HFFc6 (cell line): Measurements from ENCODE around the gene RAD51B. TPM values are rescaled to one million over a fixed set of nuclear protein-coding genes. Genes with fewer than 3 reads are reported as not detected.

Experiments used
- DNase-seq: peaks from one replicate; pipeline ENCODE4 v3.0.0-alpha.2; 2018
- H3K27ac Mint-ChIP-seq: 2 replicates; pipeline ENCODE4 v1.8.0; 2020; ENCODE audit warnings: mild to moderate bottlenecking, mixed read lengths
- H3K27me3 Mint-ChIP-seq: 2 replicates; pipeline ENCODE4 v1.8.0; 2021; ENCODE audit warnings: mild to moderate bottlenecking, moderate library complexity, mixed read lengths; ENCODE audit not compliant: insufficient read depth
- H3K36me3 Mint-ChIP-seq: 2 replicates; pipeline ENCODE4 v1.8.0; 2021; ENCODE audit warnings: low read depth, mixed read lengths
- H3K4me1 Mint-ChIP-seq: 2 replicates; pipeline ENCODE4 v1.8.0; 2020; ENCODE audit warnings: low read depth, mixed read lengths
- H3K4me3 Mint-ChIP-seq: 2 replicates; pipeline ENCODE4 v1.8.0; 2020; ENCODE audit warnings: mild to moderate bottlenecking, moderate library complexity, mixed read lengths
- H3K9me3 Mint-ChIP-seq: 2 replicates; pipeline ENCODE4 v1.8.0; 2020; ENCODE audit warnings: mild to moderate bottlenecking, mixed read lengths
- CTCF ChIP-seq: fragments of 200-600 bp; sonication (generic); IDR thresholded peaks from 2 replicates; pipeline ENCODE4 v1.5.0; 2021; ENCODE audit warnings: antibody characterized with exemption, mild to moderate bottlenecking
- total RNA-seq, 6 experiments: library from RNA; stranded (reverse); fragmentation: NEBNext Ultra II Directional; extraction: Animal tissue kit (Norgen Biotek cat#: 25700); gene quantifications; 2 replicates in 1 of 6; 3 replicates in 5 of 6; pipeline ENCODE4 v1.2.3, GENCODE V29; 2021

RAD51B gene
- total RNA-seq, 6 experiments from 2014 or later: 7.1 to 12.4 (median 9.6) TPM

- Mint-ChIP-seq H3K36me3 (peaks cover 13% of the 10 kb centered on the region), H3K4me1 (peaks cover 42% of the 10 kb centered on the region), H3K4me3 (no peak overlapping the region), H3K27me3 (no peaks in the 10 kb centered on the region), H3K27ac (no peak overlapping the region), H3K9me3 (peaks cover 14% of the 10 kb centered on the region)
- TF ChIP-seq CTCF: no peak
- DNase-seq: no peak
These were observed 620.1 kb downstream of the RAD51B start for GRCh38 chr14:68439676-68440075.

- Mint-ChIP-seq H3K36me3 (peaks cover 9% of the 10 kb centered on the region), H3K27me3 (no peaks in the 10 kb centered on the region), H3K4me1 (peaks cover 43% of the 10 kb centered on the region), H3K9me3 (peaks cover 9% of the 10 kb centered on the region), H3K27ac (no peak overlapping the region), H3K4me3 (no peak overlapping the region)
- peak; percentile 7 for DNase-seq
- no peak for TF ChIP-seq CTCF
These were observed 621.2 kb downstream of the RAD51B start for GRCh38 chr14:68440820-68441219.

- Mint-ChIP-seq H3K9me3 (peaks cover 2% of the 10 kb centered on the region; the same call in 1 of the 2 replicates), H3K27ac (no peak overlapping the region), H3K27me3 (no peaks in the 10 kb centered on the region), H3K4me1 (peaks cover 36% of the 10 kb centered on the region), H3K4me3 (no peak overlapping the region), H3K36me3 (peaks cover 2% of the 10 kb centered on the region)
- no peak for DNase-seq
- no peak for TF ChIP-seq CTCF
These were observed 622.0 kb downstream of the RAD51B start for GRCh38 chr14:68441542-68441941.

- Mint-ChIP-seq H3K27me3 (no peaks in the 10 kb centered on the region), H3K27ac (no peak overlapping the region; the same call in 1 of the 2 replicates), H3K4me3 (no peak overlapping the region), H3K4me1 (peaks cover 33% of the 10 kb centered on the region), H3K9me3 (no peaks in the 10 kb centered on the region), H3K36me3 (no peaks in the 10 kb centered on the region; the same call in 1 of the 2 replicates)
- no peak for TF ChIP-seq CTCF
- no peak for DNase-seq
These were observed 623.5 kb downstream of the RAD51B start for GRCh38 chr14:68442828-68443629.

GRCh38 chr14:68444449-68445168 lies 625.0 kb downstream of the RAD51B start:
- no peak overlapping the region for H3K27ac Mint-ChIP-seq
- no peaks in the 10 kb centered on the region for H3K27me3 Mint-ChIP-seq
- TF ChIP-seq CTCF: no peak
- peaks cover 37% of the 10 kb centered on the region for H3K4me1 Mint-ChIP-seq
- H3K4me3 Mint-ChIP-seq: no peak overlapping the region
- no peak for DNase-seq
- no peaks in the 10 kb centered on the region for H3K9me3 Mint-ChIP-seq
- H3K36me3 Mint-ChIP-seq: no peaks in the 10 kb centered on the region
